Uterus (tissue), 4 donors: Measurements from ENCODE around the gene FAM180B. TPM values are rescaled to one million over a fixed set of nuclear protein-coding genes. Genes with fewer than 3 reads are reported as not detected.

ENCODE experiments used
- DNase-seq, 2 donors: peaks; one replicate each; pipeline ENCODE4 v3.0.0-alpha.2; 2019 to 2020
- H3K27ac ChIP-seq, 2 donors: fragments of 200-600 bp; sonication (generic); 1 replicate in 1 of 2; 2 replicates in 1 of 2; pipeline ENCODE4 v1.5.1; 2016 to 2018
- H3K27me3 ChIP-seq, 2 donors: fragments of 200-600 bp; sonication (generic); one replicate each; pipeline ENCODE4 v1.5.1; 2018 to 2019; ENCODE audit warnings: control low read depth in 1 of 2
- H3K36me3 ChIP-seq, 2 donors: fragments of 200-600 bp; sonication (generic); one replicate each; pipeline ENCODE4 v1.5.1; 2019; ENCODE audit warnings: control low read depth in 1 of 2
- H3K4me1 ChIP-seq, 2 donors: fragments of 200-600 bp; sonication (generic); one replicate each; pipeline ENCODE4 v1.5.1; 2018 to 2019; ENCODE audit warnings: control low read depth in 1 of 2
- H3K4me3 ChIP-seq, 2 donors: fragments of 200-600 bp; sonication (generic); 1 replicate in 1 of 2; 2 replicates in 1 of 2; pipeline ENCODE4 v1.5.1; 2018 to 2019; ENCODE audit warnings: mild to moderate bottlenecking in 1 of 2
- H3K9me3 ChIP-seq, 2 donors: fragments of 200-600 bp; sonication (generic); one replicate each; pipeline ENCODE4 v1.5.1; 2019; ENCODE audit warnings: control low read depth in 1 of 2
- POLR2A ChIP-seq, 2 donors: fragments of 450-650 bp; IDR thresholded peaks; one replicate each; pipeline ENCODE4 v1.6.1; 2016; ENCODE audit warnings: antibody characterized with exemption in 2 of 2, mild to moderate bottlenecking in 1 of 2, moderate library complexity in 1 of 2
- intact Hi-C: fragments of 100-400 bp; cut with DNase I; formaldehyde crosslinking; loops from one replicate; pipeline ENCODE4 v1.15.1; 2023; ENCODE audit warnings: low total_unique reads
- total RNA-seq, 4 donors: library from RNA; depleted of rRNA in 3 of 4; stranded (reverse); fragments of >200 nt in 3 of 4; gene quantifications; one replicate each; pipeline versions ENCODE4 v1.1.0 to v1.2.4, GENCODE V29; 2014 to 2023
- TF ChIP-seq, protein P1 (sequence below), 4 experiments: fragments of 200-600 bp in 2 of 4; fragments of 450-650 bp in 2 of 4; sonication (generic) in 2 of 4; IDR thresholded peaks; one replicate each; pipeline ENCODE4 v1.5.1; 2016 to 2019; ENCODE audit warnings: antibody characterized with exemption in 4 of 4, mild to moderate bottlenecking in 2 of 4, moderate library complexity in 1 of 4
- donor health status: DM: yes; HTN: yes; CAD: no.

FAM180B gene
- total RNA-seq, 4 donors from 2014 or later = 0.21 to 0.30 TPM; not detected in 2

- intact Hi-C loops = no loop called here
- Histone ChIP-seq H3K4me1 (peaks cover 0 to 12% of the 10 kb centered on the region in 2 donors), H3K4me3 (no peak overlapping the region), H3K9me3 (no peaks in the 10 kb centered on the region), H3K27ac (no peak overlapping the region), H3K27me3 (no peaks in the 10 kb centered on the region), H3K36me3 (no peaks in the 10 kb centered on the region)
- TF ChIP-seq, protein P1, sequence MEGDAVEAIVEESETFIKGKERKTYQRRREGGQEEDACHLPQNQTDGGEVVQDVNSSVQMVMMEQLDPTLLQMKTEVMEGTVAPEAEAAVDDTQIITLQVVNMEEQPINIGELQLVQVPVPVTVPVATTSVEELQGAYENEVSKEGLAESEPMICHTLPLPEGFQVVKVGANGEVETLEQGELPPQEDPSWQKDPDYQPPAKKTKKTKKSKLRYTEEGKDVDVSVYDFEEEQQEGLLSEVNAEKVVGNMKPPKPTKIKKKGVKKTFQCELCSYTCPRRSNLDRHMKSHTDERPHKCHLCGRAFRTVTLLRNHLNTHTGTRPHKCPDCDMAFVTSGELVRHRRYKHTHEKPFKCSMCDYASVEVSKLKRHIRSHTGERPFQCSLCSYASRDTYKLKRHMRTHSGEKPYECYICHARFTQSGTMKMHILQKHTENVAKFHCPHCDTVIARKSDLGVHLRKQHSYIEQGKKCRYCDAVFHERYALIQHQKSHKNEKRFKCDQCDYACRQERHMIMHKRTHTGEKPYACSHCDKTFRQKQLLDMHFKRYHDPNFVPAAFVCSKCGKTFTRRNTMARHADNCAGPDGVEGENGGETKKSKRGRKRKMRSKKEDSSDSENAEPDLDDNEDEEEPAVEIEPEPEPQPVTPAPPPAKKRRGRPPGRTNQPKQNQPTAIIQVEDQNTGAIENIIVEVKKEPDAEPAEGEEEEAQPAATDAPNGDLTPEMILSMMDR (IDR thresholded peaks at IDR 0.05) = no peak
- TF ChIP-seq POLR2A (IDR thresholded peaks at IDR 0.05) = no peak
- DNase-seq = no peak
Measured at GRCh38 chr11:47595967-47596366, 9.5 kb downstream of the FAM180B start.

DNA sequence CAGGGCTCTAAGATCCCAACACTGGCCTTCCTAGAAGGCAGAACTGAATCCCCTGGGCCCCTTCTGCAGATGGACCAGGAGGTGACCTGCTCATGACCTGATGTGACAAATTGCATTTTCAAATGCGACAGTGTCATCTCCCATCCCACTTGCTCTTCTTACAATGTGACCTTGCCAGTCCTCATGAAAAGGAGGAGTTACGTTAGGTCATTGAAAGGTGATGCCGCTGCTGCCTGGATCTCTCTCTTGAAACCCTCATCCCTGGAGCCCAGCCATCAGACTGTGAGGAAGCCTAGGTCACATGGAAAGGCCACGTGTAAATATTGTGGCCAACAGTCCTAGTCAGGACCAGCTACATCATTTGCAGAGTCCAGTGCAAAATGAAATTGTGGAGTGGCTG is 13.4 kb downstream of the FAM180B start:
- no peaks in the 10 kb centered on the region for H3K4me1 ChIP-seq
- H3K36me3 ChIP-seq = no peaks in the 10 kb centered on the region
- H3K9me3 ChIP-seq = no peaks in the 10 kb centered on the region
- intact Hi-C loops = no loop called here
- no peak for DNase-seq
- H3K27ac ChIP-seq = no peak overlapping the region
- H3K4me3 ChIP-seq = no peak overlapping the region
- no peaks in the 10 kb centered on the region for H3K27me3 ChIP-seq
- no peak for TF ChIP-seq POLR2A (IDR thresholded peaks at IDR 0.05)
- TF ChIP-seq, protein P1 (IDR thresholded peaks at IDR 0.05) = no peak

GRCh38 chr11:47603295-47603694 is 16.8 kb downstream of the FAM180B start:
- no peak for DNase-seq
- H3K4me3 ChIP-seq = no peak overlapping the region
- H3K4me1 ChIP-seq = no peaks in the 10 kb centered on the region
- intact Hi-C loops = no loop called here
- no peaks in the 10 kb centered on the region for H3K36me3 ChIP-seq
- no peak overlapping the region for H3K27ac ChIP-seq
- no peaks in the 10 kb centered on the region for H3K9me3 ChIP-seq
- H3K27me3 ChIP-seq = no peaks in the 10 kb centered on the region
- TF ChIP-seq, protein P1 (IDR thresholded peaks at IDR 0.05) = no peak
- no peak for TF ChIP-seq POLR2A (IDR thresholded peaks at IDR 0.05)

GRCh38 chr11:47605921-47606320 is 19.4 kb downstream of the FAM180B start:
- Histone ChIP-seq H3K36me3 (no peaks in the 10 kb centered on the region), H3K9me3 (no peaks in the 10 kb centered on the region), H3K27ac (no peak overlapping the region), H3K4me3 (no peak overlapping the region), H3K27me3 (no peaks in the 10 kb centered on the region), H3K4me1 (no peaks in the 10 kb centered on the region)
- TF ChIP-seq, protein P1 (IDR thresholded peaks at IDR 0.05) = no peak
- no peak for TF ChIP-seq POLR2A (IDR thresholded peaks at IDR 0.05)
- no peak for DNase-seq
- intact Hi-C loops = no loop called here

DNA sequence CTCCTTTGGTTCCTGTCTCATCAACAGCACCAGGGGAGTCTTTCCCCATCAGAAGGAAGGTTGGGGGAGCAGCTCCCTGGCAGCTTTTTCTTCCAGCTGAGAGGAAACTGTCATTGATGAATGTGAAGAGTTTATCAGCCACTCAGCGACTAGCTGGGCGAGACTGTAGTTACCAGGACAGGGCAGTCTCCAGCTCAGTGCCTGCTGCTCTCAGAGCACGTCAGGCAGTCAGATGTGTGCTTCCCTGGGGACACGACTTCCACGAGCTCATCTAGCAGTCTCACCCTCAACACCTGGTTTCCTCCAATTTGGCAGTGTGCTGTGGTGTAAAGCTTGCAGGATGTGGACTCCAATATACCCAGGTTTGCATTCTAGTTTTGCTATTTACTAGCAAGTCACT is 20.3 kb downstream of the FAM180B start:
- DNase-seq = no peak
- TF ChIP-seq POLR2A (IDR thresholded peaks at IDR 0.05) = no peak
- TF ChIP-seq, protein P1 (IDR thresholded peaks at IDR 0.05) = no peak
- Histone ChIP-seq H3K4me3 (no peak overlapping the region), H3K9me3 (no peaks in the 10 kb centered on the region), H3K27me3 (no peaks in the 10 kb centered on the region), H3K4me1 (no peaks in the 10 kb centered on the region), H3K27ac (peak overlapping the region; percentile 22 to 35), H3K36me3 (no peaks in the 10 kb centered on the region)
- intact Hi-C loops = no loop called here
